Stimulated activated CD4-positive, alpha-beta T cell treated with anti-CD3 and anti-CD28 coated beads, Interleukin-2, amount 100 ng/mL, for 24 hours (primary cell): ENCODE measurements around the gene IQGAP3.
"Not testable (repeated sequence)": the region's sequence is repeated elsewhere in the genome, so short reads cannot be mapped to it uniquely, and the experiment has no call there.

Experiments used
- DNase-seq, 2 donors: peaks; one replicate each; pipeline ENCODE4 v3.0.0-alpha.2; 2020

The IQGAP3 gene

DNA sequence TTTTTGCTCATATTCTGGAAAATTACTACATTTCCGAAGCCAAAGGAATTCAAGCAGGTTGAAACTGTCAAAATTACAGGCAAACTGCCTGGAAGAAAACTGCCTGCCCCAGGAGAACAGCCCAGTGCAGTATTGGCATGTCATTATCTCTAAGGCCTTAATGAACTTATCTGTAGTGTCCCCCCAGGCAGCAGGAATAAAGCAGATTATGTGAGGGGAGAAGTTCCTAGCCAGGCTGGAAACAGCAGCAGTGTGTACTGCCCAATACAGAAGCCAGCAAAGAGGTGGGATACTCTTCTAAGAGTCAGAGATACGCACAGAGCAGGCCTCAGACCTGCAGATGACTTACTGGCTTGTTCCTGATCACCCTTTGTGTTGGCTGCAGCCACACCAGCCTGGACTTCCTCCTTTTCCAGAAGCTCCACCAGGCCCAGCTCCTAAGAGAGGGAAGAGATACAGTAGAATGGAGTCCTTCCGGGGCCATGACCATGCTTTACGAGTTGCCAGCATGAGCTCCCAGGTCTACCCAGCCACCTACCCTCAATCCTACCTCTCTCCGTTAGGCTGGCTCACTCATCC is 11.7 kb downstream of the IQGAP3 start:
- no peak for DNase-seq

DNA sequence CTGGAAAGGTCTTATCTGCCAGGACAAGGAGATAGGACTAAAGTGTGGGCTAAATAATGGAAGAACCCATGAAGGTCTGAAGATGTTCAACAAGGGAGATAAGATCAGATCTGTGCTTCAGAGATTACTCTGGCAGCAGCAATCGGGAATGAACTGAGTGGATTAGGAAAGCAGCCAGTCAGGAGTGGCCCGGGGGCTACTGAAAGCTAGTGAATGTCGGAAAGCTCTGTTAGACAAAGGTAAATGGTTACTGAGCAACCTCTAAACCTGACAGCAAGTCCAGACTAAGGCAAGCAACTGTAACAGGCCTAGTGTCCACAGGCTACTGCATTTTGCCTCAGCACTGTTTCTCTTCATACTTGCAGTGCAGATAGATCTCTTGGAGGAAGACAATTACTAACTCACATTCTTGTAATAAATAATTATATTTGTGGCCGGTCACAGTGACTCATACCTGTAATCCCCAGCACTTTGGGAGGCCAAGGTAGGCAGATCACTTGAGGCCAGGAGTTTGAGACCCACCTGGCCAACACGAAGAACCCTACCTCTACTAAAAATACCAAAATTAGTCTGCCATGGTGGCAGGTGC is 12.5 kb downstream of the IQGAP3 start:
- DNase-seq, result no peak

DNA sequence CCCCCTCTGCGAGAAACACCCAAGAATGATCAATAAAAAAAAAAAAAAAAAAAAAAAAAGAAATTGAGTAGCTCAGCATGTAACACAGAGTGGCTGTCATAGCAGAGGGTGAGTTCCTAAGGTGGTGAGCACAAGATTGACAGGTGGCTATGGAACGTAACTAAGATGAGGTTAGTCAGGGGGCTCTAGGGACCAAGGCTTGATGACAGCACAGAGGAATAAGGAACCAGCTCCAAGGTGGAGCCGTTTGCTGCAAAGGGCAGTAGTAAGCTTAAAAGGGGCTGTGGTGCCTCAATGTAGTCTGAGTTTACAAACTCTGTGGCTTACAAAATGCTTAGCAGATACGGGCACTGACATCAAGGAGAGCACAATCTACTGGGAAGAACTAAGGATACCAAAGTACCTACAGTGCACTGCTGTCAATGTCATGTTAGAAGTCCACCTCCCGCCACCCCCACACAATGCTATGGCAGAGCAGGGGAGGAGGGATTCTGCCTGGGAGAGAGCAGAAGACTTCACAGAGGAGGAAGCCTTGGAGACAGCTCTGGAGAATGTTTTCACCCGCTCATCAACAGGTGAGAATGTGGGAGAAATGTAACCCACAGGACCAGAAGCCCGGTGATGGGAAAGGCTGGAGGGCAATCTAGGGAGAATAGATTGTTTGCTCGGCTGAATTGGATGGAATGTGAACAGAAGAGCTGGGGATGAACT is 13.1 kb downstream of the IQGAP3 start:
- no peak for DNase-seq

DNA sequence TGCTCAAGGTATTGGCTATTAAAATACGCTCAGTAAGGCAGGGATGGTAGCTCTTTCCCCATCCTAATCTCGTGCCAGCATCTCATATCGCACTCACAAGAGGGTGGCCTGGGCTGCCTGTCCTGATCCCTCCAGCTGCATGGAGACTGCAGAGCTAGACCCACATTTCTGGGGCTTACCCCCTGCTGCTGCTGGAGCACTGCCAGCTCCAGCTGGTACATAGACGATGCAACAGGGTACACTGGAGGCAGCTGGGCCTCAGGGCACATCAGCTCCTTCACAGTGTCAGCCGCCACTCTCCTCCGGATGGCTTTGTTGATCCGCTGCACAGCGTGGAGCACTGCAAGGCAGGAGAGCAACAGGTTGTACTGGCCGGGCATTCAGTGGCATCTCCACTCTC is 16.0 kb downstream of the IQGAP3 start:
- no peak for DNase-seq

DNA sequence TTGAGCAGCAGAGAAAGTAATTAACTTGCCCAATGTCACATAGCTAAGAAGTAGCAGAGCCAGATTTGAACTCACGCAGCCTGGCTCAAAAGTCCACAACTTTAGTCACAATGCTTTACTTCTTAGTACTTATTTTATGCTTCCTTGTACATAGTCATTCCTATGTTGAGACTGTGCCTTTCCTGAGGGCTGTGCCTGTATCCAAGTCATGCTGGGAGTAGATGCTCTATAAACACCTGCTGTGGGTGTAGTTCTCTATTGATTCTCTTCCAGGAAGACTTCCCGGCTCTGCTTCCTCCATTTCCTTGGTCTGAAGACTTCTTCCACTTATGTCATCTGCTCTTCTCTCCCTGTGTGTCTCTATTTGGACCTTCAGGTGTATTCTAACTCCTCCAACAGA is 16.6 kb downstream of the IQGAP3 start:
- DNase-seq, result no peak

DNA sequence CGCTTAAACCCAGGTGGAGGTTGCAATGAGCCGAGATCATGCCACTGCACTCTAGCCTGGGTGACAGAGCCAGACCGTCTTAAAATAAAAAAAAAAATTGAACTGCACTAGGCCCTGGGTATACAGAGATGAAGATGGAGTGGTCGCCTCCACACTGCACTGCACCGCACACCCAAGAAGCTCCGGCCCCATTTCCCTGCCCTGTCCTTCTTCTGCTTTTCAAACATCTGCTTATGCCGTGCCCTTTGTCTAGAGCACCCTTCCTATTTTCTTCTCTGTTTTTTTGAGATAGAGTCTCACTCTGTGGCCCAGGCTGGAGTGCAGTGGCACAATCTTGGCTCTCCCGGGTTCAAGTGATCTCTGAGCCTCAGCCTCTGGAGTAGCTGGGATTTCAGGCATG is 17.4 kb downstream of the IQGAP3 start:
- DNase-seq, result no peak

DNA sequence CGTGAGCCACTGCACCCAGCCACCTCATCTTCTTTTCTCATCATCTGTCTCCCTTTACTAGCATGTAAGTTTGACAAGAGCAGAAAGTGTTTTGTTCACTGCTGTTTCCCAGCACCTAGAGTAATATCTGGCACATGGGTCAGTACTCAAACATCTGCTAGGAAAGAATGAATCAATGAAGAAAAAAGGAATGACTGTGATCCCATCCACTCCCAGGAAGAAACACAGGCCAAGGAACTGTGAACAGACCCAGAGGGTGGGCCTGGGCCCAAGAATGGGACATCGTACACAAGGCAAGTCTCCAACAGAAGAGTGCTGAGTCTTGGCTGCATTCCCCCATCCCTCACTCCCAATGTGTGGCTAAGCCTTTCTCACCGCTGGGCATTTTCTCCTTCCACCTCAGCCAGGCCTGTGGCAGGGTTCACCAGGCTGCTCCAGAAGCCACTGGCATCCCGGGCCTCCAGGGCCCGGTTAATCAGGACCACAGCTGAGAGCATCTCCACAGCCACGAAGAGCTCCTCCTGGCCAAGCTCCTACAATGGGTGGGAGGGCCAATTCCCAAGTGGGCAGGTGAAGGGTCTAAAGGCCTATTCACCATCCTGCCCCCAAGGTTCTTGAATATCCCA is 18.4 kb downstream of the IQGAP3 start:
- DNase-seq, result no peak

DNA sequence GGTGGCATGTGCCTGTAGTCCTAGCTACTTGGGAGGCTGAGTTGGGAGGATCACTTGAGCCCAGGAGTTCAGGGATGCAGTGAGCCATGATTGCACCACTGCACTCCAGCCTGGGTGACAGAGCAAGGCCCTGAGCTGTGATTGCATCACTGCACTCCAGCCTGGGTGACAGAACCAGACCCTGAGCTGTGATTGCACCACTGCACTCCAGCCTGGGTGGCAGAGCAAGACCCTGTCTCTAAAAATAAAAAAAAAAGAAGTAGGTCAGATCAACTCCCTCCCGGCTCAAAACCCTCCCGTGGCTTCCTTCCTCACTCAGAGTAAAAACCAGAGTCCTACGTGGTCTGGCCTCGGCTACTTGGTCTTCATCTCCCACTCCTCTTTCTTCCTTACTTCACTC is 19.4 kb downstream of the IQGAP3 start:
- DNase-seq, result not testable (repeated sequence)

DNA sequence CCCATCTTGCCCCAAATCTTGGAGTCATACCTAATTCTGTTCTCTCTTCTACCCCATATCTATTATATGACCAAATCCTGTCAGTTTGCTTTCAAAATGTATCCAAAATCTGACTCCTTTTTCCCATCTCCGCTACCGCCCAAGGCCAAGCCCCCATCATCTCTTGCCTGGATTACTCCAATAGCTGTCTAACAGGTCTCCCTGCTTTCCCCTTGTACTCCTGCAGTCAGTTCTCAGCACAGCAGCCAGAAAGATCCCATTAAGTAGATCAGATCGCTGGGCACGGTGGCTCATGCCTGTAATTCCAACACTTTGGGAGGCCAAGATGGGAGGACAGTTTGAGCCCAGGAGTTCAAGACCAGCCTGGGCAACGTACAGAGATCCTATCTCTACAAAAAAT is 19.8 kb downstream of the IQGAP3 start:
- no peak for DNase-seq

DNA sequence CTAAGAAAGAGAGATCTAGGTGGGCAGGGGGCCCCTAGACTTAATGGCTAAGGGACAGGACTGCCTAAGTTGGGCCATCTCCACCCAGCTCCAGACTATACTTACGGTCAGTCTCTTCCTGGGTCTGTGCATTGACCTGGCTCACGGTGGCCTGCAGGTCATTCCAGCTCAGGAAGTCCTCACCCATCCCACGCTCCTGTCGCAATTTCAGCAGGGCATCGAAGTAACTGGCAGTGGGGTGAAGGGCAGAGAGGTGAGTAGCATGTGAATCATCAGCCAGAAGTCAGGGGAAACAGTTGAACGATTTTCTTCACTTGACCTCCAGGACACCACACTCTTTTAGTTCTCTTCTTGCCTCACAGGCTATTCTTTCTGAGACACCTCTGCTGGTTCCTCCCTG is 20.5 kb downstream of the IQGAP3 start:
- no peak for DNase-seq

DNA sequence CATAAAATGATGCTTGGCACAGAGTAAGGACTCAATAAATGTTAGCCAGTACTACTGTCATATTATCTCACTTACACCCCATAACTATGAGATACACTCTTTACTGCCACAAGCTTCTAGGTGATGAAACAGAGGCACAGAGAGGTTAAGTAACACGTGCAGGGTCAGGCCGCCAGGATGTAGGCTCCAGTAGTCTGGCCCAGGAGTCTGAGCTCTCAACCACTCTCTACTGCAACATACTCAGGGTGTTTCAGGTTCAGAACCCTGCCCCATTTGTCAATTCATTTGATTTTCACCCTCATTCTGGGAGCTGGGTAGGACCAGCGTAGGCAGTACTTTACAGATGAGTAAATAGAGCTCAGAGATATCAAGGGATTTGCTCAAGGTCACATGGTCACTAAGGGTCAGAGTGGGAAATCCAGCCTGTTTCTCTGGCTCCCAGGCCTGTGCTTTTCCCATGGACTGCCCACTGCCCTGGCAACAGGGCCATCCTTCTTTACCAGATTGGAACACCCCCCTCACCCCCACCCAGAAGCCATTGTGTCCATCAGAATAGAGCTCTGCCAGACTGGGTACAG is 21.2 kb downstream of the IQGAP3 start:
- DNase-seq, result no peak

DNA sequence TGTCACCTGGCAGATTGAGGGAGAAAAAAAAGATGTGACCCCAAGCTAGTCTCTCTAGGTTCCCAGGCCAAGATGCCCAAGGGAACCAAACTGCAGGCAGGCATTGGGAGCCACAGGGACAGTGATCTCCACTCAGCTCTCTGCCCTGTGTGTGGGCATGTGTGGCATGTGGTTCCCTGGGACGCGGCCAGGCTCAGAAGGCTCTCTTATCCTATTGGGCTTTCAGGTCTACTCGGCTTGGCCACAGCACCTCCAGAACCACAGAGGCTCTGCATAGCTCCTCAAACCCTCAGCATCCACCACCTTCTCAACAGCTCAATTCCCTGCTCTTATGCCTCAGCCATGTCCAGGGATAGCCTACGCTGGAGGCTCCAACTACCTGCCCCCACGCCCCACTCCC is 22.0 kb downstream of the IQGAP3 start:
- no peak for DNase-seq

DNA sequence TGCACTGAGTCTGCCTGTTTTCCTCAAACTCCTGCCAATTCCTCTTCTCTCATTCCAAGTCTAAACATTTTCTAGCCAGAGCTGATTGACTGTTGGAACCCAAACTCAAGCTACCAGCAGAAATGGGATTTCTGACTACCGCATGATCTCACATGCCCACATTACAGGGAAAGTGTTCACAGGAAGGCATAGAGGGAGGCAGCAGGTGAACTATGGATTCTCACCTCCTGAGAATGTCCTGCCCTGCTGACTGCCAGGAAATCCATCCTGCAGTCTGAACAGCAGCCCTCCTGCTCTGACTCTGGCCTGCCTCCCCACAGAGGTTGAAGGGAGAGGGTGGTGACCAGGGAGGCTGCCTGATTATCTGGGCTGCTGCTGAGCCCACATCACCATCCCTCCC is 22.5 kb downstream of the IQGAP3 start:
- DNase-seq, result no peak

DNA sequence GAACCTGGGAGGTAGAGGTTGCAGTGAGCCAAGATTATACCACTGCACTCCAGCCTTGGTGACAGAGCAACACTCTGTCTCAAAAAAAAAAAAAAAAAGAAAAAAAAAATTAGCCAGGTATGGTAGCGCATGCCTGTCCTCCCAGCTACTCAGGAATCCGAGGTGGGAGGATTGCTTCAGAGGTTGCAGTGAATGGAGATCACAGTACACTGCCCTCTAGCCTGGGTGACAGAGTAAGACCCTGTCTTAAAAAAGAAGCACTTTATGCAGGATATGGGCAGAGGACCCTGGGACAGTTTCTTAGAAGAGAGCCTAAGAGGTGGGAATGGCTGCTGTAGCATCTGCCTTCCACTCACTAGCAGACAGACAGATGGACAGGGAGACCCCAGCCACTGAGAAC is 23.0 kb downstream of the IQGAP3 start:
- DNase-seq, result no peak

DNA sequence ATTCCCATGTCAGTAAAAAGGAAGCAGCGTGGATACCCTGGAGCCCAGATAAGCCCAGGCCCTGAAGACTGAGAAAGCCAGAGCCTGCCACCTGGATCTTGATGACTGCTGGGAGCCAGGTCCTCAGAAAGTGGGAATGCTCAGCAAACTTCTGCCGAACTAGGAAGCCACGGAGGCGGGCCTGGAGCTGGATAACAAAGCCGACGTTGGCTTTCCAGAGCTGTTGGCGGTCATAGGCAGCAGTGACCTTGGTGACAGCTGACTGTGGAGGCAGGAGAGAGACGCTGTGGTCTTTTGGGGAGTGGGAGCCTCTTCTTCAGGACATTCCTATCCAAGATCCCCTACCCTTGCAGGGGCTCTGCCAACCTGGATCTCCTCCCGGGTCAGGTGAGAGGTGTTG is 24.4 kb downstream of the IQGAP3 start:
- no peak for DNase-seq

DNA sequence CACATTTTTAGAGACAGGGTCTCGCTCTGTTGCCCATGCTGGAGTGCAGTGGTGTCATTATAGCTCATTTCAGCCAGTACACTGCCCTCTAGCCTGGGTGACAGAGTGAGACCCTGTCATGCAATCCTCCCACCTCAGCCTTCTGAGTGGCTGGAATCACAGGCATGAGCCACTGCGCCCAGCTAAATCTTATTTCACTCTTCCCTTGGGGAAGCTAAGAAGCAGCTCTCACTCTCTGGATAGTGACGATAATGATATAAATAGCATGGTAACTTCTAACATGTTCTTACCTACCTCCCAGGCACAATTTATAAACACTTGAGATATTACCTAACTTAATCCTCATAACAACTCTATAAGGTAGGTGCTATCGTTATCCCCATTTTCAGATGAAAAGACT is 24.9 kb downstream of the IQGAP3 start:
- no peak for DNase-seq

DNA sequence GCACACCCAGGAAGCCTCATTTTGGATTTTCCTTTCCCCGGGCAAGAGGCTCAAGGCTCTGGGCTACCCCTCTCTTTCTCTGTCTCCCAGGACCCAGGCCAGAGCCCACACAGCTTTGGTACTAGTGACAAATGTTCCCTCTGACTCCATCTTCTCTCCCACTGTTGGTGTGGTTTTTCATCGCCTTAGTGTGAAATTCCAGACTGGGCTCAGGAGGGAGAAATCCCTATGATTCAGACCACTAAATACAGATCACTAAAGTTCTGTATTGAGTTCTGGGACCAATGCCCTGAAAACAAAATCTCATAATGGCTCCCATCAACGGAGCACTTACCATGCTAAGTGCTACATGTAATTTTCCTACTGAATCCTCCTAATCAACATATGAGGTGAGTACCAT is 26.1 kb downstream of the IQGAP3 start:
- DNase-seq, result no peak

DNA sequence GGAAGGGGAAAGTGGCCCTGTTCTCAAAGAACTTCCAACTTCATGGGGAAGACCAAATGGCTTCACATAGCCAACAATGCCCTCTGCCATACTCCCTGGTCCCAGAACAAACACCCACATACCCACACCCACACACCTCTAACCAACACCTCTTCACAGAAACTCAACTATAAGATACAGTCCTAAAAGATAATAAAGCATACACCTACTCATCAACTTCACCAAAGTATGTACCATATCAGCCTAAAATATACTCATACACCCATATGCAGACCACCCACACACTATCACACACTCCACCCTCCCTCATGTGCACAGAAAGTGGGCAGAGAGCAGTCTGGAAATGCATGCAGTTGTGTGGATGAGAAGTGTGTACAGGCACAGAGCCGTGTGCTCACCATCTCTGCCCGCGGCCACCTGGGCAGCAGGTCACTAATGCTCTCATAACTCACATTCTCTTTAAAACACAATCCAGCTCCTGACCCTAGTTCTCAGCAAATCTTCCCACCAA is 27.7 kb downstream of the IQGAP3 start:
- DNase-seq, result no peak

DNA sequence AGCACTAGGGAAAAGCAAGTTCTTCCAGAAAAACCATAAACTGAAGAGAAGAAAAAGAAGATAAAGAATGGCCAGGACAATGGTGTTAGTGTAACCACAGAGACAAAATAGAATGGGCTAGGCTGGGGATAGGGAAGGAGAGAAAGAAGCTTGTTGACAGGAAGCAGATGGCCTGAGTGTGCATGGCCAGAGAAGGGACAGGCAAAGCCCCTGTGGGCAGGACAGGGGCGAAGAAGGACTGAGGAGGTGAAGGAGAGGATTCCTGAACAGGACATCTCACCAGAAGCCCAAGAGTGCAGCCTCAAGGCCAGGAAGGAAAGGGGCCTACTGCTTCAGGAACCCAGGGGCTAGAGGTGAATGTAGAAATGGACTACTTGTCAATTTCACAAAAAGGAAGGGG is 29.3 kb downstream of the IQGAP3 start:
- no peak for DNase-seq

DNA sequence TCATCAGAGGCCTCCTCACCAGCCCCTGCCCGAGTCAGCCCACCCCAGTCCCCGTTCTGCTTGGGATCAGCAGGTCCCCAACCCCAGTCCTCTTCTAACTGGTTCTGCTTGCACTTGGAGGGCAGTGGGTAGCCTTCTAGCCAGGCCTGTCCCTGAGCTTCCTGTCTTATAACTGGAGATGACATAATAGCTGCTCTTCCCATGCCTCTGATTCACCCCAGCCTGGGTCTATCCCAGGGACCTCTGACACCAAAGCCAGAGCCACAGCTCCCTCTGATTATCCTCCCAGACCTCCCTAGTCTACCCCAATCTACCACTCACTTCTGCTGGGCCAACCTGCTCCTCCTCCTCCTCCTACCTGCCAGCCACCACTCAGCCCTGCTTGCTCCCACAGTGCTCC is 31.4 kb downstream of the IQGAP3 start:
- no peak for DNase-seq

DNA sequence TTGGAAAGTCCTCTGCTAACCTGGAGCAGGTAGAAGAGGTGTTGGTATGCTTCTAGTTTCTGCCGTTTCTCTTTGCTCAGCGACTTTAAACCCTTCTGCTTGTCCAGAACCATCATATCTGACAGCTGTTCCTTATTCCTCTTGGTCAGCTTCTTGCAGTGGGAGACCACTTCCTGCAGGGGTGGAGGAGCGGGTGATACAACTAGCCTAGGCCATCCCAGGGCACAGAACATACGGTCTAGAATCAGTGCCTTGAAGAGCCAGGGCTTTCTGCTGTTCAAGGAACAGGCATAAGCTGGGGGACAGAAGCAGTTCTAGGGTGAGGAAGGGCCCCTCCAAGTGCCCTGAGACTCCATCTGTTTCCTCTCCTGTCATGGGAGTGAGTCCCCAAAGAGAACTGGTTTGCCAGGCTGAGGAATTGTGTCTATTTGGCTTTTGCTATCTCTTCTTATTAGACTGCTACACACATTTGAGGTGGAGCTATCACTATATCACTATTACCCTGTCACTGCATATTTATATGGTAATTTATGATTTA is 32.5 kb downstream of the IQGAP3 start:
- DNase-seq, result no peak

DNA sequence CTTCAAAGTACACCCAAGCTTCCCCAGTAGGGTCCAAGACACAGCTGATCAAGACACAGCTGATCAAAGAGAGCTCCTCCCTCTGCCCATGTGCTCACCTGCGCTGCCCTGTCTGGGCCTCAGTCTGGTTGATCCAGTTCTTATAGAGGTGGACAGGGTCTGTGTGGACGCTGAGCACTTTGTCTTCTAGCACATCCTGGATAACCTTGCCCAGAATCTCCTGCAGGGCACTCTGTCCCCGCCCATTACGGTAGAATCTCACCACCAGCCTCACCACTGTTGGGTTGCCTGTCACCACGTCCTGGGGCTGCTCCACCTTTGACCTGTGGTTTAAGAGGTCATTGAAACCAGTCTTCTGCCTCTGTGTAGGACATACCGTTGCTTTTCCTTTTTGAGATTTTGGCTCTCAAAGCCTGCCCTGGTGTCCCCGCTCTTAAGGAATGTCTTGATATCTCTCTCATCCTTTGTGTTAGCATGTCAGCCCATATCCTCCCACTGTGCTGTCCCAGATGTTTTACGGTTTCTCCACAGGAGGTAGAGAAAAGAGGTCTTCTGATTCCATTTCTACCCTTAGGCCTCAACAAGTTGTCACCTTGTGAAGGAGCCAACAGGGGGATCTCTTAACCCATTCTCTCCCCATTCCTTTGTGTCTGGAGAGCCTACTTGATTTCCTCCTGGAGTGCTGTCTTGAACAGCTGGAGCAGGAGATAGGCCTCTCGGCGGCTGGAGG is 33.5 kb downstream of the IQGAP3 start:
- no peak for DNase-seq

DNA sequence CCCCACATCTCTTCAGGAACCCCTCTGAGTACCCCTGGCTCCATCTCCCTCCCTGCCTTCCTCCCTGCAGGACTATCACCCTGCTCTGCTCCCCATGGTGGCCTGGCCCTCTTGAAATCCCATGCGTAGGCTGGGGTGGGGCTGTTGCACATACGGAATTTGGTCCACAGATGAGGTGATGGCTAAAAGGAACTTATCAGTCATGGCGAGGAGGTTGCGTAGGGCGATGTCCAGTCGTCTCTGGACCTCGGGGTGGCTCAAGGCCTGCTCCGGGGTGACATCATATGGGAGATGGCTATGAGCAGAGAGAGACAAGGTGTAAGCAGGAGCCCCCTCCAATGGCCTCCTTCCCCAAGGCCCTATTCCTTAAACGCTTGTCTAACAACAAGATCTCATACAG is 35.3 kb downstream of the IQGAP3 start:
- no peak for DNase-seq
